H1 (cell line): ENCODE data around the gene TBP.

Experiments used
- CEBPB ChIP-seq: IDR thresholded peaks from 2 replicates; pipeline ENCODE4 v1.6.1; 2012; ENCODE audit warnings: low read depth, low read length
- CTCF ChIP-seq, 3 experiments: IDR thresholded peaks; 1 replicate in 2 of 3; 2 replicates in 1 of 3; pipeline versions ENCODE4 v1.5.1 to v1.6.1; 2011; ENCODE audit warnings: low read length in 3 of 3, mild to moderate bottlenecking in 3 of 3, inconsistent platforms in 2 of 3, low read depth in 1 of 3, moderate library complexity in 1 of 3; ENCODE audit not compliant: insufficient read depth in 1 of 3; ENCODE audit errors: control extremely low read depth in 1 of 3
- JUND ChIP-seq: IDR thresholded peaks from 2 replicates; pipeline ENCODE4 v1.6.1; 2011; ENCODE audit warnings: mild to moderate bottlenecking, improper control_type of control experiment, low read length
- KDM5A ChIP-seq: fragments of 200-600 bp; IDR thresholded peaks from 2 replicates; pipeline ENCODE4 v1.7.1; 2012; ENCODE audit warnings: mild to moderate bottlenecking, low read length, inconsistent platforms, mixed read lengths
- NRF1 ChIP-seq: IDR thresholded peaks from 2 replicates; pipeline ENCODE4 v1.6.1; 2011; ENCODE audit warnings: mild to moderate bottlenecking, low read depth, low read length, improper control_type of control experiment
- POLR2A ChIP-seq, 2 experiments: IDR thresholded peaks; 1 replicate in 1 of 2; 2 replicates in 1 of 2; pipeline ENCODE4 v1.6.1; 2011; ENCODE audit warnings: low read depth in 2 of 2, low read length in 2 of 2, mild to moderate bottlenecking in 2 of 2; ENCODE audit errors: control extremely low read depth in 1 of 2
- RXRA ChIP-seq: IDR thresholded peaks from 2 replicates; pipeline ENCODE4 v1.6.1; 2011; ENCODE audit warnings: low read depth, mild to moderate bottlenecking, low read length, moderate library complexity; ENCODE audit not compliant: insufficient read depth
- TF ChIP-seq, protein P1 (sequence below): IDR thresholded peaks from 2 replicates; pipeline ENCODE4 v1.6.1; 2012; ENCODE audit warnings: inconsistent platforms

- no peak for TF ChIP-seq POLR2A (IDR thresholded peaks at IDR 0.05; ENCODE audit: control extremely low read depth in 1 of 2, low read depth in 2 of 2, low read length in 2 of 2)
- no peak for TF ChIP-seq CEBPB
- no peak for TF ChIP-seq CTCF (IDR thresholded peaks at IDR 0.05; ENCODE audit: control extremely low read depth in 1 of 3, insufficient read depth in 1 of 3, low read depth in 1 of 3, low read length in 3 of 3)
- TF ChIP-seq, protein P1, sequence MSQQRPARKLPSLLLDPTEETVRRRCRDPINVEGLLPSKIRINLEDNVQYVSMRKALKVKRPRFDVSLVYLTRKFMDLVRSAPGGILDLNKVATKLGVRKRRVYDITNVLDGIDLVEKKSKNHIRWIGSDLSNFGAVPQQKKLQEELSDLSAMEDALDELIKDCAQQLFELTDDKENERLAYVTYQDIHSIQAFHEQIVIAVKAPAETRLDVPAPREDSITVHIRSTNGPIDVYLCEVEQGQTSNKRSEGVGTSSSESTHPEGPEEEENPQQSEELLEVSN, result no peak
- no peak for TF ChIP-seq KDM5A
- no peak for TF ChIP-seq NRF1
- TF ChIP-seq JUND, result no peak
- no peak for TF ChIP-seq RXRA
These were observed 10.9 kb downstream of the TBP start for GRCh38 chr6:170564936-170565530.
